K562 (cell line): ENCODE measurements around the gene UMODL1. TPM values are rescaled to one million over a fixed set of nuclear protein-coding genes. Genes with fewer than 3 reads are reported as not detected.

Experiments used
- EGR1 ChIP-seq: fragments of 450-650 bp; conservative IDR thresholded peaks from 2 replicates; pipeline ENCODE4 v1.6.1; 2017; ENCODE audit warnings: mild to moderate bottlenecking
- GABPB1 ChIP-seq: sonication (generic); formaldehyde crosslinking; IDR thresholded peaks from 2 replicates; pipeline ENCODE4 v1.8.0; 2022; ENCODE audit warnings: mild to moderate bottlenecking, missing genetic modification reagents
- GTF2B ChIP-seq: IDR thresholded peaks from 2 replicates; pipeline ENCODE4 v1.6.1; 2011; ENCODE audit not compliant: insufficient read length; ENCODE audit errors: extremely low read depth
- HDAC1 ChIP-seq, 2 experiments: fragments of 450-650 bp; IDR thresholded peaks; 2 replicates each; pipeline ENCODE4 v1.6.1; 2016 to 2017; ENCODE audit warnings: inconsistent platforms in 1 of 2, mild to moderate bottlenecking in 1 of 2, moderate library complexity in 1 of 2
- HMGXB4 ChIP-seq: sonication (generic); formaldehyde crosslinking; IDR thresholded peaks from 2 replicates; pipeline ENCODE4 v1.8.1; 2023; ENCODE audit warnings: mild to moderate bottlenecking, missing genetic modification reagents
- HNRNPK ChIP-seq: fragments of 200-400 bp; formaldehyde crosslinking; IDR thresholded peaks from one replicate; pipeline ENCODE4 v1.6.1; 2018; ENCODE audit warnings: mild to moderate bottlenecking, low read depth, low read length; ENCODE audit not compliant: poor library complexity, severe bottlenecking
- IRF9 ChIP-seq: fragments of 450-650 bp; IDR thresholded peaks from 2 replicates; pipeline ENCODE4 v1.6.1; 2016; ENCODE audit warnings: missing biosample characterization, missing genetic modification characterization
- JUNB ChIP-seq: fragments of 450-650 bp; formaldehyde crosslinking; conservative IDR thresholded peaks from 2 replicates; pipeline ENCODE4 v1.4.0; 2020; ENCODE audit warnings: mild to moderate bottlenecking
- LCOR ChIP-seq: sonication (generic); formaldehyde crosslinking; IDR thresholded peaks from 2 replicates; pipeline ENCODE4 v1.8.0; 2022; ENCODE audit warnings: mild to moderate bottlenecking, missing genetic modification reagents
- MBD1 ChIP-seq: fragments of 250-450 bp; sonication (Bioruptor Pico); IDR thresholded peaks from 2 replicates; pipeline ENCODE4 v1.8.0; 2022; ENCODE audit warnings: inconsistent platforms
- NFIC ChIP-seq: fragments of 450-650 bp; IDR thresholded peaks from 2 replicates; pipeline ENCODE4 v1.6.1; 2017; ENCODE audit warnings: mild to moderate bottlenecking, inconsistent platforms
- NFIX ChIP-seq: fragments of 250-450 bp; sonication (Bioruptor Pico); IDR thresholded peaks from 2 replicates; pipeline ENCODE4 v1.4.0; 2020; ENCODE audit warnings: low read depth, mild to moderate bottlenecking, moderate library complexity
- PHF20 ChIP-seq: fragments of 450-650 bp; IDR thresholded peaks from 2 replicates; pipeline ENCODE4 v1.6.1; 2018; ENCODE audit not compliant: partially characterized antibody
- SIX5 ChIP-seq, 2 experiments: IDR thresholded peaks; 2 replicates each; pipeline ENCODE4 v1.6.1; 2011; ENCODE audit warnings: low read length in 2 of 2, borderline replicate concordance in 1 of 2, low read depth in 1 of 2, mild to moderate bottlenecking in 1 of 2, moderate library complexity in 1 of 2; ENCODE audit not compliant: insufficient read depth in 1 of 2
- SMAD3 ChIP-seq: fragments of 450-650 bp; formaldehyde crosslinking; conservative IDR thresholded peaks from 2 replicates; pipeline ENCODE4 v1.4.0; 2020; ENCODE audit warnings: mild to moderate bottlenecking
- SMC3 ChIP-seq: conservative IDR thresholded peaks from 2 replicates; pipeline ENCODE4 v1.6.1; 2011; ENCODE audit warnings: low read depth, low read length, improper control_type of control experiment; ENCODE audit not compliant: insufficient read depth
- TRIM28 ChIP-seq: fragments of 450-650 bp; IDR thresholded peaks from 2 replicates; pipeline ENCODE4 v1.6.1; 2017
- USF2 ChIP-seq: sonication (generic); formaldehyde crosslinking; IDR thresholded peaks from 2 replicates; pipeline ENCODE4 v1.5.0; 2020; ENCODE audit warnings: missing genetic modification reagents
- ZBTB9 ChIP-seq: fragments of 450-650 bp; formaldehyde crosslinking; IDR thresholded peaks from 2 replicates; pipeline ENCODE4 v1.4.0; 2020; ENCODE audit warnings: mild to moderate bottlenecking, moderate library complexity
- ZNF3 ChIP-seq: fragments of 250-450 bp; sonication (Bioruptor Pico); IDR thresholded peaks from 2 replicates; pipeline ENCODE4 v1.5.0; 2021; ENCODE audit warnings: mild to moderate bottlenecking, moderate library complexity
- ZNF408 ChIP-seq: fragments of 250-450 bp; sonication (Bioruptor Pico); IDR thresholded peaks from 2 replicates; pipeline ENCODE4 v1.4.0; 2020; ENCODE audit warnings: low read depth, mild to moderate bottlenecking, moderate library complexity
- polyA plus RNA-seq, 8 experiments: library from polyadenylated mRNA; depleted of rRNA in 4 of 8; stranded (reverse) in 5 of 8; unstranded in 3 of 8; fragments of >200 nt; fragmentation: Nextera tagmentation in 2 of 8; fragmentation: Illumina TruSeq in 1 of 8; extraction: Ambion mirVana in 2 of 8; extraction: Trizol in 1 of 8; gene quantifications; 2 replicates each; pipeline versions ENCODE4 v1.2.1 to v1.2.3, GENCODE V29; 2011 to 2014; ENCODE audit warnings: inconsistent platforms in 1 of 8, missing spikeins in 1 of 8
- total RNA-seq, 7 experiments: library from RNA; depleted of rRNA in 6 of 7; stranded (reverse); fragments of >200 nt in 6 of 7; fragmentation: Illumina TruSeq in 2 of 7; extraction: Trizol in 2 of 7; gene quantifications; 2 replicates each; pipeline versions ENCODE4 v1.2.1 to v1.2.3, GENCODE V29; 2011 to 2021; ENCODE audit warnings: low replicate concordance in 1 of 7

The UMODL1 gene
- total and polyA plus RNA-seq, 9 of the 15 experiments (the other 6 are each of a cell fraction or from before 2014, with no cell fraction given) = not detected

GRCh38 chr21:42027085-42027821 is 43.9 kb upstream of the UMODL1 start (continued):
- no peak for TF ChIP-seq ZBTB9
- TF ChIP-seq HDAC1 (IDR thresholded peaks at IDR 0.05) = peak in 1 of 2 experiments; percentile 16; a peak in 1 of 4 replicates
- no peak for TF ChIP-seq HNRNPK
- TF ChIP-seq GABPB1 = no peak
- TF ChIP-seq GTF2B = no peak
- no peak for TF ChIP-seq NFIX
- no peak for TF ChIP-seq JUNB
- no peak for TF ChIP-seq SMC3
- TF ChIP-seq ZNF3 (CRISPR knock-in tag) = no peak
- TF ChIP-seq PHF20 = peak; percentile 72
- TF ChIP-seq SMAD3 = no peak
- TF ChIP-seq USF2 (CRISPR knock-in tag) = no peak
- no peak for TF ChIP-seq MBD1 (CRISPR knock-in tag)
- no peak for TF ChIP-seq IRF9
- TF ChIP-seq SIX5 (IDR thresholded peaks at IDR 0.05; ENCODE audit: borderline replicate concordance in 1 of 2, insufficient read depth in 1 of 2, low read depth in 1 of 2, low read length in 2 of 2) = 0 out of 4 replicates have a peak, but pooled peaks of 1 of the 2 experiments have one; percentile 7
- TF ChIP-seq EGR1 = no peak
- TF ChIP-seq TRIM28 = no peak
- TF ChIP-seq HMGXB4 (CRISPR knock-in tag) = no peak
- TF ChIP-seq ZNF408 (CRISPR knock-in tag) = no peak
- no peak for TF ChIP-seq NFIC
- TF ChIP-seq LCOR (CRISPR knock-in tag) = no peak
